Measurements from ENCODE around the gene TOMM34. TPM values are rescaled to one million over a fixed set of nuclear protein-coding genes. Genes with fewer than 3 reads are reported as not detected.

The TOMM34 gene
- total and polyA plus RNA-seq, 3 donors from 2014 or later: 212 to 263 (median 246) TPM

DNA sequence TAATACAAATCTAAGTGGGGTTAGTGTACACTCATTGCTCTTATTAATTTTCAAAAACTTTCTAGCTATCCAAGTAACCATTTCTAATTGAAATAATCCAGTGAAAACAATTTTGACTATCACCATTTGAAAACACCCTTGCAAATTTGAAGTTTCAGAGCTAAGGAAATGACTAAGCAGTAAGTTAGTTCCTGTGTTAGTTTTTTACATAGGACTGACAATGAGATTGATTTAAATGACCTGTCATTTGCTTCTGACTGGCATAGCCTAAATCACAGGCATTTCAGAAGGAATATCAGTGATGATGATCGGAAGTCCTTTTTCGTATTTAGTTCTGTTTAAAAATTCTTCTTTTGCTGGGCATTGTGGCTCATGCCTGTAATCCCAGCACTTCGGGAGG, 33.1 kb upstream of the TOMM34 start:
- Histone ChIP-seq H3K9me3 (no peaks in the 10 kb centered on the region), H3K27ac (no peak overlapping the region)
- intact Hi-C loops (cut with DNase I; ENCODE audit: low total_unique reads): no loop called here

DNA sequence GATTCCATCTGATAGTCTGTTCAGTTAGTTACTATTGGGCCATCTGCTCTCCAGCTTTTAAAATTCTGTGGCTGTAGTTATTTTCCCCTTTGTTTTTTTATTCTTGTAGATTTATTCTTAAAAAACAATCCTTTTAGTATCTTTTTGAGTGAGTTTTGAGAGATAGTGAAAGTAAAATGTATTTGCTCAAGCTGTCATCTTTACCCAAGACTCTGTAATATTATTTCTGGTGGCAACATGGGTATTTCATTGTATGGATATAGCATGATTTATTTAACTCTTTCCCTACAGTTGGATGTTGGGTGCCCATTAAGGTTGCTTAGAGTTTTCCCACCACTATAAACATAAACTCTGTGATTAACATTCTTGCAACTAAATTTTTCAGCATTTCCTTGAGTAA, 30.8 kb upstream of the TOMM34 start:
- Histone ChIP-seq H3K27me3 (no peaks in the 10 kb centered on the region), H3K9me3 (no peaks in the 10 kb centered on the region), H3K4me1 (peaks cover 9% of the 10 kb centered on the region), H3K36me3 (ENCODE audit: low read depth, missing control alignments) (no peaks in the 10 kb centered on the region), H3K27ac (peak overlapping the region; percentile 39 to 61), H3K4me3 (no peak overlapping the region)
- intact Hi-C loops (cut with DNase I; ENCODE audit: low total_unique reads): no loop called here
- TF ChIP-seq POLR2A (IDR thresholded peaks at IDR 0.05): no peak
- TF ChIP-seq, protein P1, sequence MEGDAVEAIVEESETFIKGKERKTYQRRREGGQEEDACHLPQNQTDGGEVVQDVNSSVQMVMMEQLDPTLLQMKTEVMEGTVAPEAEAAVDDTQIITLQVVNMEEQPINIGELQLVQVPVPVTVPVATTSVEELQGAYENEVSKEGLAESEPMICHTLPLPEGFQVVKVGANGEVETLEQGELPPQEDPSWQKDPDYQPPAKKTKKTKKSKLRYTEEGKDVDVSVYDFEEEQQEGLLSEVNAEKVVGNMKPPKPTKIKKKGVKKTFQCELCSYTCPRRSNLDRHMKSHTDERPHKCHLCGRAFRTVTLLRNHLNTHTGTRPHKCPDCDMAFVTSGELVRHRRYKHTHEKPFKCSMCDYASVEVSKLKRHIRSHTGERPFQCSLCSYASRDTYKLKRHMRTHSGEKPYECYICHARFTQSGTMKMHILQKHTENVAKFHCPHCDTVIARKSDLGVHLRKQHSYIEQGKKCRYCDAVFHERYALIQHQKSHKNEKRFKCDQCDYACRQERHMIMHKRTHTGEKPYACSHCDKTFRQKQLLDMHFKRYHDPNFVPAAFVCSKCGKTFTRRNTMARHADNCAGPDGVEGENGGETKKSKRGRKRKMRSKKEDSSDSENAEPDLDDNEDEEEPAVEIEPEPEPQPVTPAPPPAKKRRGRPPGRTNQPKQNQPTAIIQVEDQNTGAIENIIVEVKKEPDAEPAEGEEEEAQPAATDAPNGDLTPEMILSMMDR (IDR thresholded peaks at IDR 0.05): no peak
- DNase-seq: no peak

More for the DNA sequence above, 33.1 kb upstream of the TOMM34 start:
- WGBS, 2 donors: 92 to 94% methylated on average over 3 of the region's 3 CpGs
- H3K27me3 ChIP-seq: no peaks in the 10 kb centered on the region
- peaks cover 9% of the 10 kb centered on the region for H3K4me1 ChIP-seq
- TF ChIP-seq, protein P1 (IDR thresholded peaks at IDR 0.05): no peak
- no peak for TF ChIP-seq POLR2A (IDR thresholded peaks at IDR 0.05)
- H3K4me3 ChIP-seq: no peak overlapping the region
- H3K36me3 ChIP-seq (ENCODE audit: low read depth, missing control alignments): no peaks in the 10 kb centered on the region
- DNase-seq: no peak

DNA sequence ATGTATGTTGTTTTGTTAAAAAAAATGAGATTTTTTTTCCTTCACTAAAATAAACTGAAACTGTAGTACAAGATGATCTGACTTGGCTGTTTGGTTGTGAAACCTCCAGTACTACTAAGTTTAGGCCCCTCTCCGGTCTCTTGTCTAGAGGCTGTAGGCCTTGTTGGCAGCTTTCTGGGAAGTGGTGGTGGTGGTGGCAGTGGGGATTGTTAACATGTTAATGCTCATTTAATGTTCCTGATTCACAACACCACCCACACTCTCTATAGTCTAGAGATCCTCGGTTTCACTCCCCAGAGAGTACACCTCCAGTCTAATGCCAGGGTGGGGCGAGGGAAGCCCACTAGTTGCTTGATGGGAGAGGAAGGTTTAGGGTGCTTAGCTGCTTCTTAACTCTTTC, 30.2 kb upstream of the TOMM34 start:
- 47 to 56% methylated on average over 3 of the region's 3 CpGs for WGBS, 2 donors
- H3K9me3 ChIP-seq: no peaks in the 10 kb centered on the region
- no peak overlapping the region for H3K4me3 ChIP-seq
- no peaks in the 10 kb centered on the region for H3K27me3 ChIP-seq
- DNase-seq: no peak
- TF ChIP-seq, protein P1 (IDR thresholded peaks at IDR 0.05): no peak
- no peak for TF ChIP-seq POLR2A (IDR thresholded peaks at IDR 0.05)
- H3K36me3 ChIP-seq (ENCODE audit: low read depth, missing control alignments): no peaks in the 10 kb centered on the region
- intact Hi-C loops (cut with DNase I; ENCODE audit: low total_unique reads): no loop called here
- peaks cover 9% of the 10 kb centered on the region for H3K4me1 ChIP-seq
- peak overlapping the region; percentile 39 to 61 for H3K27ac ChIP-seq

DNA sequence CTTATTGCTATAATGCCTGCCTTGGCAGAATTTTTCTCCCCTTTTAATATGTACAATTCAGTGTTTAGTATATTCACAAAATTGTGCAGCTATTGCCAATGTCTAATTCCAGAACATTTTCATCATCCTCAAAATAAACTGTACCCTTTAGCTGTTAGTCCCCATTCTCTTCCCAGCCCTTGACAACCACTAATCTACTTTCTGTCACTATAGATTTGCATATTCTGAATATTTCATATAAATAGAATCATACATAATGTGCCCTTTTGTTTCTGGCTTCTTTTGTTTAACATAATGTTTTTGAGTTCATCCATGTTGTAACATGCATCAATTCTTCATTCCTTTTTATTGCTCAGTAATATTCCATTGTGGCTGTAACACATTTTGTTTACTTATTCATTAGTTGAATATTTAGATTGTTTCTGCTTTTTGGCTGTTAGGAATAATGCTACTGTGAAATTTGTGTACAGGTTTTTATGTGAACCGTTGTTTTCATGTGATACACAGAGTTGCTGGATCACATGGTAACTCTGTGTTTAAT, 28.5 kb upstream of the TOMM34 start:
- TF ChIP-seq, protein P1 (IDR thresholded peaks at IDR 0.05): no peak
- TF ChIP-seq POLR2A (IDR thresholded peaks at IDR 0.05): no peak
- 78 to 93% methylated on average over 1 of the region's 1 CpG for WGBS, 2 donors
- peaks cover 9% of the 10 kb centered on the region for H3K4me1 ChIP-seq
- H3K4me3 ChIP-seq: no peak overlapping the region
- intact Hi-C loops (cut with DNase I; ENCODE audit: low total_unique reads): no loop called here
- no peaks in the 10 kb centered on the region for H3K27me3 ChIP-seq
- no peaks in the 10 kb centered on the region for H3K36me3 ChIP-seq (ENCODE audit: low read depth, missing control alignments)
- H3K9me3 ChIP-seq: no peaks in the 10 kb centered on the region
- DNase-seq: no peak
- no peak overlapping the region for H3K27ac ChIP-seq

DNA sequence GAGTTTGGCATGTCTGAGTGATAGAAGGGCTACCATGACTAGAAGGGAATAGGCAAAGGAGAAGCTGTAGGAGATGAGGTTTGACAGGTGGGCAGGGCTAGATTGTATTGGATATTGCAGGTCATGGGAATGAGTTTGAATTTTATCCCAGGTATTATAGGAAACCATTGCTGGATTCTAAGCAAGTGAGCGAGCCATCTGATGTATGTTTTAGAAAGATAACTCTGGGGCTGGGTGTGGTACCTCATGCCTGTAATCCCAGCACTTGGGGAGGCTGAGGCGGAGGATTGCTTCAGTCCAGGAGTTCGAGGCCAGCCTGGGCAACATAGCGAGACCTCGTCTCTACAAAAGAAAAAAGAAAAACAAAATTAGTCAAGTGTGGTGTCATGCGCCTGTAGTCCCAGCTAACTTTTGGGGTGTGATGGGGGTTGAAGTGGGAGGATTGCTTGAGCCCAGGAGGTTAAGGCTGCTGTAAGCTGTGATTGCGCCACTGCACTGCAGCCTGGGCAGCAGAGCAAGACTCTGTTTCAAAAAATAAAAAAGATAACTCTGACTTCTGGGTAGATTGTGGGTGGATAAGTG, 23.0 kb upstream of the TOMM34 start:
- no peak for TF ChIP-seq POLR2A (IDR thresholded peaks at IDR 0.05)
- TF ChIP-seq, protein P1 (IDR thresholded peaks at IDR 0.05): no peak
- no peak for DNase-seq
- Histone ChIP-seq H3K4me1 (no peaks in the 10 kb centered on the region), H3K27me3 (no peaks in the 10 kb centered on the region), H3K9me3 (no peaks in the 10 kb centered on the region), H3K36me3 (ENCODE audit: low read depth, missing control alignments) (no peaks in the 10 kb centered on the region), H3K27ac (no peak overlapping the region), H3K4me3 (no peak overlapping the region)
- intact Hi-C loops (cut with DNase I; ENCODE audit: low total_unique reads): no loop called here
- WGBS, 2 donors: 92 to 94% methylated on average over 7 of the region's 7 CpGs
